LNCAP (cell line): ENCODE measurements around the gene SGCE.

Source experiments
- TF ChIP-seq, protein P1 (sequence below): fragments of 450-650 bp; IDR thresholded peaks from 2 replicates; pipeline ENCODE4 v1.5.1; 2017; ENCODE audit warnings: mild to moderate bottlenecking

SGCE gene

DNA sequence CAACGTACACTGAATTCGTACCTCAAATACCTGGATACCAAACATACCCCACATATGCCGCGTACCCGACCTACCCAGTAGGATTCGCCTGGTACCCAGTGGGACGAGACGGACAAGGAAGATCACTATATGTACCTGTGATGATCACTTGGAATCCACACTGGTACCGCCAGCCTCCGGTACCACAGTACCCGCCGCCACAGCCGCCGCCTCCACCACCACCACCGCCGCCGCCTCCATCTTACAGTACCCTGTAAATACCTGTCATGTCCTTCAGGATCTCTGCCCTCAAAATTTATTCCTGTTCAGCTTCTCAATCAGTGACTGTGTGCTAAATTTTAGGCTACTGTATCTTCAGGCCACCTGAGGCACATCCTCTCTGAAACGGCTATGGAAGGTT, 9.5 kb upstream of the SGCE start:
- TF ChIP-seq, protein P1, sequence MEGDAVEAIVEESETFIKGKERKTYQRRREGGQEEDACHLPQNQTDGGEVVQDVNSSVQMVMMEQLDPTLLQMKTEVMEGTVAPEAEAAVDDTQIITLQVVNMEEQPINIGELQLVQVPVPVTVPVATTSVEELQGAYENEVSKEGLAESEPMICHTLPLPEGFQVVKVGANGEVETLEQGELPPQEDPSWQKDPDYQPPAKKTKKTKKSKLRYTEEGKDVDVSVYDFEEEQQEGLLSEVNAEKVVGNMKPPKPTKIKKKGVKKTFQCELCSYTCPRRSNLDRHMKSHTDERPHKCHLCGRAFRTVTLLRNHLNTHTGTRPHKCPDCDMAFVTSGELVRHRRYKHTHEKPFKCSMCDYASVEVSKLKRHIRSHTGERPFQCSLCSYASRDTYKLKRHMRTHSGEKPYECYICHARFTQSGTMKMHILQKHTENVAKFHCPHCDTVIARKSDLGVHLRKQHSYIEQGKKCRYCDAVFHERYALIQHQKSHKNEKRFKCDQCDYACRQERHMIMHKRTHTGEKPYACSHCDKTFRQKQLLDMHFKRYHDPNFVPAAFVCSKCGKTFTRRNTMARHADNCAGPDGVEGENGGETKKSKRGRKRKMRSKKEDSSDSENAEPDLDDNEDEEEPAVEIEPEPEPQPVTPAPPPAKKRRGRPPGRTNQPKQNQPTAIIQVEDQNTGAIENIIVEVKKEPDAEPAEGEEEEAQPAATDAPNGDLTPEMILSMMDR, result no peak

DNA sequence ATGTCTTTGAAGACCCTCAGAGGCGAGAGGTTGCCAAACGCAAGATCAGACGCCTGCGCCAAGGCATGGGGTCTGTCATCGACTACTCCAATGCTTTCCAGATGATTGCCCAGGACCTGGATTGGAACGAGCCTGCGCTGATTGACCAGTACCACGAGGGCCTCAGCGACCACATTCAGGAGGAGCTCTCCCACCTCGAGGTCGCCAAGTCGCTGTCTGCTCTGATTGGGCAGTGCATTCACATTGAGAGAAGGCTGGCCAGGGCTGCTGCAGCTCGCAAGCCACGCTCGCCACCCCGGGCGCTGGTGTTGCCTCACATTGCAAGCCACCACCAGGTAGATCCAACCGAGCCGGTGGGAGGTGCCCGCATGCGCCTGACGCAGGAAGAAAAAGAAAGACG, 8.1 kb upstream of the SGCE start:
- TF ChIP-seq, protein P1, result no peak

DNA sequence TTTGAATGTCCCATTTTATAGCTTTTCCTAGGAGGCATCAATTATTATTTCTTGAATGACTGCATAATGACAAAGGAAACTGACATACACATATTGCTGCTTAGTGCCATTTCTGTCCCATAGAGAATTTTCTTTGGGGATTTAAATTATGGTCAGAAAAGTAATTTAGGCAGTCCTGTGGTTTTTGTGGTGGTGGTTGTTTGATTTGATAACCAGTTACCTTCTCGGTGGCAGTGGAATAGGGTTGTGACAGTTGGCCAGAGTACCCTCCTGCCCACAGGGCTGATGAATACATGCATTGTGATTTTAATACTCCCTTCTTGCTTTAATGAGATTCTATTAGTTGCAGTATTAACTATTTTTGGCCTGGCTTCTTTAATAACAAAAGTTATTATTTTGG, 6.6 kb upstream of the SGCE start:
- TF ChIP-seq, protein P1, result no peak

DNA sequence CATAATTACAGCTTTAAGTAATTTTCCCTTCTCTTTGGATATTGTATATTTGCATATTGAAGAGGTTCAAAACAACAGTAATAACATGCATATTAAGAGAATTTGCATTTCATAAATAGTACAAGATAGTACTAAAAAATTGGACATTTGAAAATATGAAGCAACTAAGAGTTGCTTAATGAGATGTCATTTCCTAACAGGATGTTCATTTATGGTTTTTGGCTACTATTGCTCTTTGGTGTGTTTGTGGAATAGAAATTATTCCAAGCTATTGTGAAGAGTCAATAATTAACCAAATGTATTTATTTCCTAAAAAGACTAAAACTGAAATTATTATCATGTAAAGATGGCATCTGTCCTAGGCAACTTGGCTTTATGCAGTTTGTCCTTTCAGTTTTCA, 4.1 kb upstream of the SGCE start:
- TF ChIP-seq, protein P1, result no peak

DNA sequence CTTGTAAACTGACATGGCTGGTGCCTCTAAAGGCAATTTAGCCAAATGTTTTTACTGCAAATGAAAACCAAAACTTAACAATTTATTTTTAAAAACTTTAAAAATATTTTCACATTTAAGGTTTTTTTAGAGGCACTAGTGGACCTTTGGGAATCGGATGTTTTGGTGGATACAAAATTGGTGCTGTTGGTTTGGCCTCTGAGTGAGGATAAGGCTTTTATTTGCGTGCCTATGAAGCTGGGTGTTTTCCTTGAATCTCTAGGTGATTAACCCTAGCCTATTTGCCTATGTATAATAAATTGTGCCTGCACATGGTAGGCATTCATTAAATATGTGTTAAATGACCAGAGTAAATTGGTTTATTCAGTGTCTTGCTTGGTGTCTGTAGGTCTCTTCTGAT, 2.9 kb upstream of the SGCE start:
- TF ChIP-seq, protein P1, result no peak

DNA sequence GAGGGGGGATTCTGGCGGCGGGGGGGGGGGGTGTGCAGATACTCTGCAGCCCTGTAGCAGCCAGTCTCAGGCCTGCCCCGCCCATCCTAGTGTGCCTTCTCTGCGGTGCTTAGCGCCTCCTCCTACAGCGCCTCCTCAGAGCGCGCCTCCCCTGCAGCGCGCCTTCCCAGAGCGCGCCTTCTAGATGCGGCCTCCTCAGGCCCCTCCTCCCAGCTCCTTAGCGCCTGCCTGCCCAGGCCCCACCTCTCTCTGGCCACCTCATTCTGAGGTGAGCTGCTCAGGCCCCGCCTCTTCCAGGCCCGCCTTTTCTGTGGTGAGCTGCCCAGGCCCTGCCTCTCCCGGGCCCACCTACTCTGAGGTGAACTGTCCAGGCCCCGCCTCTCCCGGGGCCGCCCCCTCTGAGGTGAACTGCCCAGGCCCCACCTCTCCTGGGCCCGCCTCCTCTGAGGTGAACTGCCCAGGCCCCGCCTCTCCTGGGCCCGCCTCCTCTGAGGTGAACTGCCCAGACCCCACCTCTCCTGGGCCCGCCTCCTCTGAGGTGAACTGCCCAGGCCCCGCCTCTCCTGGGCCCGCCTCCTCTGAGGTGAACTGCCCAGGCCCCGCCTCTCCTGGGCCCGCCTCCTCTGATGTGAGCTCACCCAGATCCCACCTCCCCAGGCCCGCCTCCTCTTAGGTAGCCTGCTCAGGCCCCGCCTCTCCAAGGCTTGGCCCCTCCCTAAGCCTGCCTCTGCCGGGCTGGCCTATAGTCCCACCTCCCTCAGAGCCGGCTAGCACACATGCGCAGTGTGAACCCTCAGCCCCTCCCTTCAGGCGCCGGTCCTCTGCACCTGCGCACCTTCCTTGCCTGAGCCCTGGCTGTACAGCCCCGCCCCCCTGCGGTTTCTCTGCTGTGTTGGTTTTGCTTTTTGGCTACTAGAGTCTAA, 2.1 kb upstream of the SGCE start:
- TF ChIP-seq, protein P1, result peak; percentile 20; the same call in 1 of the 2 replicates

DNA sequence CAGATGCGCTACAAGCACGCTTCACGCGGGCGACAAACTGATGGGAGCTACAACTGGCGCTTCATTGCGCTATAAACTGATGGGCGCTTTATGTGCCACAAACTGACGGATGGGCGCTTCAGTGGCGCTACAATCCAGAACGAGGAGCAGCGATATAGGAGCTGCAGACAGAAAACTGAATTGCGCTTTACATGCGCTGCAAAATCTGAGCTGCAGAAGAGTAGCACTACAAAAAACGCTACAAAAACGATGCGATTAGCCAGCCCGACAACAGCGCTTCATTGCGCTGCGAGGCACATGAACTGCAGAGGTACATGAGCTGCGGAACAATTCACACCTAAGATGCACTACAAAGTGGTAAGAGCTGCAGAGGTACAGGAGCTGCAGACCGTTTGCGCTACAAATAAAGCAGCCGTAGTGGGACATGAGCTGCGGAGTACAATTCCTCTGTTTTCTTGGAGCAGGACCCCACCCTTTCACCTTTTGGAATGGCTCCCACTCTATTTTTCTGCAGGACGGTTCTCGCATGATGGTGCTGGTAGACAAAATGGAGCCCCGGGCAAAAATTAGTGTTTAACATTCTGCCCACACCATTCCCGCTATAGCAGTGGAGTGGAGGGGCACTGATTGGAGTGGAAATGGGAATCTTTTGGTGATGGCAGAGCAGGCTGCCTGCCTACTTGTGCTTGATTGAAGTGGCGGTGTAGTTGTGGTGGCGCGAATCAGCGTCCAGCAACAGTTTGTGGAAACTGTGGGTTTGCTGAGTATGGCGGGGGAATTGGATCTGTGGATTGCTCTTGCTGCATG, 1.2 kb upstream of the SGCE start:
- TF ChIP-seq, protein P1, result no peak
